Uterus (tissue), 2 donors: ENCODE results near the gene TSFM.

Experiments used
- POLR2A ChIP-seq, 2 donors: fragments of 450-650 bp; IDR thresholded peaks; one replicate each; pipeline ENCODE4 v1.6.1; 2016; ENCODE audit warnings: antibody characterized with exemption in 2 of 2, mild to moderate bottlenecking in 1 of 2, moderate library complexity in 1 of 2
- TF ChIP-seq, protein P1 (sequence below), 4 experiments: fragments of 200-600 bp in 2 of 4; fragments of 450-650 bp in 2 of 4; sonication (generic) in 2 of 4; IDR thresholded peaks; one replicate each; pipeline ENCODE4 v1.5.1; 2016 to 2019; ENCODE audit warnings: antibody characterized with exemption in 4 of 4, mild to moderate bottlenecking in 2 of 4, moderate library complexity in 1 of 4

- TF ChIP-seq, protein P1, sequence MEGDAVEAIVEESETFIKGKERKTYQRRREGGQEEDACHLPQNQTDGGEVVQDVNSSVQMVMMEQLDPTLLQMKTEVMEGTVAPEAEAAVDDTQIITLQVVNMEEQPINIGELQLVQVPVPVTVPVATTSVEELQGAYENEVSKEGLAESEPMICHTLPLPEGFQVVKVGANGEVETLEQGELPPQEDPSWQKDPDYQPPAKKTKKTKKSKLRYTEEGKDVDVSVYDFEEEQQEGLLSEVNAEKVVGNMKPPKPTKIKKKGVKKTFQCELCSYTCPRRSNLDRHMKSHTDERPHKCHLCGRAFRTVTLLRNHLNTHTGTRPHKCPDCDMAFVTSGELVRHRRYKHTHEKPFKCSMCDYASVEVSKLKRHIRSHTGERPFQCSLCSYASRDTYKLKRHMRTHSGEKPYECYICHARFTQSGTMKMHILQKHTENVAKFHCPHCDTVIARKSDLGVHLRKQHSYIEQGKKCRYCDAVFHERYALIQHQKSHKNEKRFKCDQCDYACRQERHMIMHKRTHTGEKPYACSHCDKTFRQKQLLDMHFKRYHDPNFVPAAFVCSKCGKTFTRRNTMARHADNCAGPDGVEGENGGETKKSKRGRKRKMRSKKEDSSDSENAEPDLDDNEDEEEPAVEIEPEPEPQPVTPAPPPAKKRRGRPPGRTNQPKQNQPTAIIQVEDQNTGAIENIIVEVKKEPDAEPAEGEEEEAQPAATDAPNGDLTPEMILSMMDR (IDR thresholded peaks at IDR 0.05) = no peak
- no peak for TF ChIP-seq POLR2A (IDR thresholded peaks at IDR 0.05)
Measured at GRCh38 chr12:57796996-57797395, 14.4 kb downstream of the TSFM start.
